Kasumi-1 (cell line): Measurements from ENCODE around the gene MX1.

Source experiments
- DNase-seq, 2 experiments: peaks; one replicate each; lab custom pipeline; 2025; lab: John Stamatoyannopoulos, UW

Gene MX1

GRCh38 chr21:41460578-41461527 is 34.8 kb downstream of the MX1 start:
- peak; percentile 41 to 54 for DNase-seq

- DNase-seq, result no peak
These were observed 39.2 kb downstream of the MX1 start for GRCh38 chr21:41465176-41465781.

GRCh38 chr21:41466024-41466820 is 40.2 kb downstream of the MX1 start:
- no peak for DNase-seq

DNA sequence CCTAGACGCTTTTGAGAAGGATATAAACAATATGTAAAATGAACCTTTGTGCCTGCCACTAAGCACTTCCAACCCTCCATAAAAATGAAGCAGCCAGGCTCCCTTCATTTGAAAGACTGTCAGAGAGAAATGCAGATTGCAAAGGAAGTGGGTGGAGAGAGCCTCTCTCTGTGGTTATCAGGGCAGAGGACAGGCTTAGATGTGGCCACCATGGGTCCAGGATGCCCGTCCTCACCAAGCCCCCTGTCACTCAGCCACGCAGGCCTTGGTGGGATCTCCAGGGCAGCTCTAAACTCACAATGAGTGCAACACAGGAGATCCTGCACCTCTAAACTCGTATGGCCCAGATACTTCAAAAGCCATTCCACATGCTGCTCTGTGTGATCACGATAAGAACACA is 44.0 kb downstream of the MX1 start:
- DNase-seq, result no peak

DNA sequence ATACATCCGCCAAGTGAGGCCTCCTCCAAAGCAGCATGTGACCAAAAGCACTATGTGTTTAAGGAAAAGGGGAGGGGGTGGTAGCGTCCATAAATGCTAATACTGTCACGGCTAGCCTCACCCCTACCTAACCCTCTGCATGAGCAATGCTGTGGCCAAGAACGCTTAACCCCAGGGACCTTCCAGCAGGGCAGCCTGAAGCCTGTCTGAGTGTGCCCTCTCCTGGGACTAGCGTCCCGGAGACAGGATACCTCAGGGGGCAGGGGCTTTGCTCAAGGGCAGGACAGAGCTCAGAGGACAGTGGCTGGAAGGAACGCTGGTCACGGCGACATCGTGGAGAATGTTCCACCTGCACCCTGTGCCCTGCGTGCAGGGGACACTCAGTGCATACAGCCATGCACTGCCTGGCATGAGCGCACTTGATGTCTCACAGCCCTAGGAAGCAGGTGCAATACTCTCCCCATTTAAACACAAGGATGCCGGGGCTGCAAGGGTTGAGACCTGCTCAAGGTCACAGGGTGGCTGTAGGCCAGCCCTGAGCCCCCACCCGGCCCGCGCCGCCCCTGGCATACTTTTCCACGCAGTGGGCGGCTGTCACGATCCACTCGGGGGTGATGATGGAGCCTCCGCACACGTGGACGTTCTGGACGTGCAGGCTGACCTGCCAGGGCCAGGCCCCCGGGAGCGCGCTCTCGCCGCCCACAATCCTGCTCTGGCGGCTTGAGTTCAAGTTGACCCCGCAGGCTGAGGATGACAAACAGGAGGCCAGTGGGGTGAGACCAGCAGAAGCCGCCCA is 46.9 kb downstream of the MX1 start:
- DNase-seq, result no peak

DNA sequence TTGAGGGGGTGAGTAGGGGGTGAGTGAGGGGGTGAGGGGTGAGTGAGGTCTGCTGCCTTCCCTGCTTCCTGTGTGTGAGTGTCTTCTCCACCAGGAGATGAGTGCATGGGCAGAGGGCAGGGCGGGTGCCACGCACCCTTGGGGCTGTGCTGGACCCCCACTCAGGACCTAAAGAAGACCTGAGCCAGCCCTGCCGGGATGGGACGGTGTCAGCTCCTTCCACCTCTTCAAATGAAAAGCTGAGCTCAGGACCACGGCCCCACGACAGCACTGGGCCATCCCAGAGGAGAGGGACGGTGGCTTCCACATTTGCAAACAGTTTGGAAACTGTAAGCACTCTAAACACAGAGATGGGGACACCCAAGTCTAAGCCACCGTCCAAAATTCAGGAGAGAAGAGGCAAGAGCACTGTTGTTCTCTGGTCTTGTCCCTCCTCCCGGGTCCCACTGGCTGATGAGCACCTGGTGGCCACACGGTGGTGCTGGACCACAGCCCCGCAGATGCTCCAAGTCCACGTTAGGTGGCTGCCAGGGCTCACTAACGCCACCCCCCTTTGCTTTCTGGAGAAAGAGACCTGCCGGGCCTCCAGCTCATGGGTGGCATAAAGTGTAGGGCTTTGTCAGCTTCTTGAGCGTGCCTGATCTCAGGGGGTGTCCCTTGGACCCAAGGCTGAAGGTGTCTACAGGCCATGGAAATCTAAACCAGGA is 49.8 kb downstream of the MX1 start:
- DNase-seq, result peak in 1 of 2 experiments; percentile 6

- no peak for DNase-seq
These were observed 51.7 kb downstream of the MX1 start for GRCh38 chr21:41477641-41478318.

DNA sequence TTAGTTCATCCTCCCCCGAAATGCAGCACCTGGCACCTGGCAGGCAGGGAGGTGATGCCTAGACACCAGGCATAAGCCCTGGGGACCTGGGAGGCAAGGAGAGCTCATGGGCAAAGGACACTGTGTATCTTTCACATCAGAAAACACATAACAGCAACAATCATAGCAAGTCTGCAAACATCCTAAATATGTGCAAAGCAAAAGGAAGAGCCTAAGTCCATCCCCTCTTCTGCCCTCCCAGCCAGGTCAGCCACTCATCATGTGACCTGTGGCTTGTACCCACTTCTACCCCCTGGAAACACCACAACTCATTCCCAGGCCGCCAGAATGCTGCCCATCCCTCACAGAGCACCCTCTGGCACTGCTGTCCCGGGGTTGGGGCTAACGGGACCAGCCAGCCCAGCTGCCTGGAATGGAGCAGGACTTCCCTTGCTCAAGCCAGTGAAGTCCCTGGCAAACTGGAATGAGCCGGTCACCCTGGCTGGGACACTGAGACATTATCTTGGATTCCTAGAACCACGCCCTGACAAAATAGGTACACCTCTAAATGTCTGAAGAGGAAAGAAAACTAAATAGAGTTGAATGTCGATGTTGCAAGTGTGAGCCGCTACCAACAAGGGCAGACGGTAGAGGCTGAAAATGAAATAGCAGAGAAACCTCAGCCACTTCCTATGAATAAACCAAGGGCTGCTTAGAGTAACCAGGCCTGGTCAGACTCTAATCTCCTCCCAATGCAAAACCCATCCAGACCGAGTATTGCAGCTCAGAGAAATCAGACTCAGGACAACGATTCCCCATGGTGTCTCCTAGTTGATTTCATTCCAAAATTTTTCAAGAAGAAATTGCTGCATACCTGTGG is 52.5 kb downstream of the MX1 start:
- no peak for DNase-seq

DNA sequence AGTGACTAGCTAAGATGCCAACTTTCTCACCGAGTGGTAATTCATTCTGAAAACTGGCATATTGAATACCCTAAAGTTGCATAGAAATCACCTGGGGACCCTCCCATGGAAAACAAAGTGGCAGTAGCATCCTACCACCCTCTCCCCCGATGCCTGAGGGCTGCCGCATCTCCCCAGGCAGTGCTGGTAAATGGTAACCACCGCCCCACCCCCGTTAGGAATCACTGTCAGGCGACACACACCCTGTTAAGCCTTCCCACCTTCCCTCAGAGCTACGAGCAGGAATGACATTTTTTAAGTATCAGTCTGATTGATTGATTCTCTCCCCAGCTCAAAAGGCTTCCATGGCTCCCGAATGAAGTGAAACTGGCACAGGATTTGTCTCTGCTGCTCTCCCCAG is 53.6 kb downstream of the MX1 start:
- no peak for DNase-seq

GRCh38 chr21:41480086-41480690 is 54.1 kb downstream of the MX1 start:
- no peak for DNase-seq

GRCh38 chr21:41481191-41481590 is 55.2 kb downstream of the MX1 start:
- DNase-seq, result no peak

GRCh38 chr21:41482301-41482700 is 56.3 kb downstream of the MX1 start:
- DNase-seq, result no peak

DNA sequence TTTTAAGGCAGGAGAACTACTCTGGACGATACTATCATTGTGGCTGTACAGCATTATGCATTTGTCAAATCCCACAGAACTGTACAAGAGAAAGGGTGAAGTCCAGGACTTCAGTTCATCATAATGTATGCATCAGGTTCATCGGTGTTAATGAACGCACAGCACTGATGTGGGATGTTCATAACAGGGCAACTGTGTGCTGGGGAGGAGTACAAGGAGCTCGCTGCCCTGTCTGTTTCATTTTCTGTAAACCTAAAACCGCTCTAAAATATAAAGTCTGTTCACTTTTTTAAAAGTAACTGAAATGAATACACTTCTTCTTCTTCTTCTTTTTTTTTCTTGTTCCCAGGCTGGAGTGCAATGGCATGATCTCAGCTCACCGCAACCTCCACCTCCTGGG is 56.9 kb downstream of the MX1 start:
- DNase-seq, result no peak

GRCh38 chr21:41483415-41483814 is 57.4 kb downstream of the MX1 start:
- DNase-seq, result no peak

DNA sequence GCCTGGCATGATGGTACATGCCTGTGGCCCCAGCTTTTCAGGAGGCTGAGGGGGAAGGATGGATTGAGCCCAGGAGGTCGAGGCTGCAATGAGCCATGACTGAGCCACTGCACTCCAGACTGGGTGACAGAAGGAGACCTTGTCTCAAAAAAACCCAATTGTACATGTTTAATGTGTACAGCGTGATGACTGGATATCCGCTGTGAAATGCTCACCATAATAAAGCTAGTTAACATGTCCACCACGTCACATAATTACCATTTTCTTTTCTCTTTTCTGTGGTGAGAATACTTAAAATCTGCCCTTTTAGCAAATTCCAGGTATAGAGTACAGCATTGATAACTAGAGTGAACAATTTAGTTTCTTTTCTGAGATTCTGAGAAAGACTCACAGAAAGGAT is 57.9 kb downstream of the MX1 start:
- DNase-seq, result no peak

- no peak for DNase-seq
These were observed 61.0 kb downstream of the MX1 start for GRCh38 chr21:41487082-41487481.

GRCh38 chr21:41488080-41488479 is 62.0 kb downstream of the MX1 start:
- DNase-seq, result no peak

- no peak for DNase-seq
These were observed 63.3 kb downstream of the MX1 start for GRCh38 chr21:41489329-41489728.

DNA sequence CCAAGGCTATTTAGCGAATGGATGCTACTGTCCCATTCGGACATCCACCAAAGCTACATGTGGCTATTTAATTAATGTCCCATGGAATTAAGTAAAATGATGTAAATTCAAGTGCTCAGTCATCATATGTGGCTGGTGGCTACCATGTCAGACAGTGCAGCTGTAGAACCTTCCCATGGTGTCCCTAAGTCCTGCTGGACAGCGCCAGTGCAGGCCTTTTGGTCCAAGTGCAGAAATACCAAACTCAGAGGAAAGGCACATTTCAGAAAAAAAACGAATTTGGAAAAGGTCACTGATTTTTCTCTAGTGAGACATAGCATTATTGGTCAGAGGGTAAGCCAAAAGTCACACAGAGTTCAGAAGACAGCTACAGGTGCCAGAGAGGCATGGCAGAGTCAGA is 64.3 kb downstream of the MX1 start:
- DNase-seq, result no peak
